KOPT-K1 (cell line): ENCODE measurements around the gene MARCHF2.

Source experiments
- H3K27ac ChIP-seq: fragments of 200-600 bp; sonication (generic); 2 replicates; pipeline ENCODE4 v1.5.1; 2016; ENCODE audit warnings: antibody characterized with exemption, mild to moderate bottlenecking, low read depth, low read length; ENCODE audit not compliant: poor library complexity, severe bottlenecking
- H3K36me3 ChIP-seq: fragments of 200-600 bp; sonication (generic); 2 replicates; pipeline ENCODE4 v1.5.1; 2017; ENCODE audit warnings: antibody characterized with exemption, mild to moderate bottlenecking, low read length, moderate library complexity; ENCODE audit not compliant: insufficient read depth
- H3K9me3 ChIP-seq: fragments of 200-600 bp; sonication (generic); 2 replicates; pipeline ENCODE4 v1.5.1; 2017; ENCODE audit warnings: antibody characterized with exemption, low read length, mild to moderate bottlenecking; ENCODE audit not compliant: insufficient read depth, poor library complexity, severe bottlenecking

The MARCHF2 gene

DNA sequence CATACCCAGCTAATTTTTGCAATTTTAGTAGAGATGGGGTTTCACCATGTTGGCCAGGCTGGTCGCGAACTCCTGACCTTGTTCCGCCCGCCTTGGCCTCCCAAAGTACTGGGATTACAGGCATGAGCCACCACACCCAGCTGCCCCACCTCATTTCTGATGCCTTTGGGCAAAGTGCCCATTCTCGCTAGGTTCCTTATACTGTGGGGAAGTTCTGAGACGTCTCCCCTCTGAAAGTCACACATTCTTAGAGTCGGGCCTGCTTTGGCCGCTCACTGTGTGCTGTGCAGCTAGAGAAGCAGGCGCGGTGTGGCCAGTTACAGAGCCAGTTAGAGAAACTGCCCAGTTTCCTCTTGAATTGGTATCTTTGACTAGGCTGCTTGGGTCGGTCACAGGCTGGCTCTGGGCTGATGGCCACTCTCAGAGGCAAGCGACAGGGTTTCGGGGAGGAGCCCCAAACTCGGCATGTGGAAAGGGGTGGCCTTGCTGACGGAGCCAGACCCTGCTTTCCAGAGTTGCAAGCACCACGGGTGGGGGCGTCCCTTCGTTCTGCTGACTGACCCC is 71.3 kb downstream of the MARCHF2 start:
- peaks cover 97% of the 10 kb centered on the region for H3K36me3 ChIP-seq
- H3K27ac ChIP-seq = no peak overlapping the region
- no peaks in the 10 kb centered on the region for H3K9me3 ChIP-seq

DNA sequence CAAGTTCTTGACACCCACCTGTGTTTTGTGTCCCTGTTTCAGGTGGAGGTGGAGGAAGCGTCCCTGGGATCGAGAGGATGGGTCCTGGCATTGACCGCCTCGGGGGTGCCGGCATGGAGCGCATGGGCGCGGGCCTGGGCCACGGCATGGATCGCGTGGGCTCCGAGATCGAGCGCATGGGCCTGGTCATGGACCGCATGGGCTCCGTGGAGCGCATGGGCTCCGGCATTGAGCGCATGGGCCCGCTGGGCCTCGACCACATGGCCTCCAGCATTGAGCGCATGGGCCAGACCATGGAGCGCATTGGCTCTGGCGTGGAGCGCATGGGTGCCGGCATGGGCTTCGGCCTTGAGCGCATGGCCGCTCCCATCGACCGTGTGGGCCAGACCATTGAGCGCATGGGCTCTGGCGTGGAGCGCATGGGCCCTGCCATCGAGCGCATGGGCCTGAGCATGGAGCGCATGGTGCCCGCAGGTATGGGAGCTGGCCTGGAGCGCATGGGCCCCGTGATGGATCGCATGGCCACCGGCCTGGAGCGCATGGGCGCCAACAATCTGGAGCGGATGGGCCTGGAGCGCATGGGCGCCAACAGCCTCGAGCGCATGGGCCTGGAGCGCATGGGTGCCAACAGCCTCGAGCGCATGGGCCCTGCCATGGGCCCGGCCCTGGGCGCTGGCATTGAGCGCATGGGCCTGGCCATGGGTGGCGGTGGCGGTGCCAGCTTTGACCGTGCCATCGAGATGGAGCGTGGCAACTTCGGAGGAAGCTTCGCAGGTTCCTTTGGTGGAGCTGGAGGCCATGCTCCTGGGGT is 72.7 kb downstream of the MARCHF2 start:
- H3K9me3 ChIP-seq = no peaks in the 10 kb centered on the region
- peaks cover 98% of the 10 kb centered on the region for H3K36me3 ChIP-seq
- H3K27ac ChIP-seq = peak overlapping the region; percentile 72

DNA sequence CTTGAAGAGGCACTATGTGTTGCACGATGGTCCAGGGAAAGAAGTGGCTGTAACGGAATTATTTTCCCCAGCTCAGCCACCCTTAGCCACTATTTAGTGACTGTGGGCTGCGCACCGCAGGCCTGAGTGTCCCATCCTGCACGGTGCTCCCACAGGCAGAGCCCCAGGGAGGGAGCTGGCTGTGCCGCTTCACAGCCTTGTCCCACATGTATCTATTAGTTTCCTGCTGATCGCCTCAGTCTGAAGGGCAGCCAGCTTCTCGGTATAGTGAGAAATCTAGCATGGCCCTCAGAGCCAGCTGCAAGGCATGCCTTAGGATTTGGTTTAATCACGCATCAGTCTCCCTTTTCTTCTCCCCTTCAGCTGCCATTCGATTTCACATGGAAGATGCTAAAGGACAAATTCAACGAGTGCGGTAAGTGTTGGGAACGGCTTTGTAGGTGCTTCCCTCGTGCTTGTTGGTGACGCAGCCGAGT is 73.6 kb downstream of the MARCHF2 start:
- H3K36me3 ChIP-seq = peaks cover 91% of the 10 kb centered on the region
- H3K27ac ChIP-seq = peak overlapping the region; percentile 72
- no peaks in the 10 kb centered on the region for H3K9me3 ChIP-seq

DNA sequence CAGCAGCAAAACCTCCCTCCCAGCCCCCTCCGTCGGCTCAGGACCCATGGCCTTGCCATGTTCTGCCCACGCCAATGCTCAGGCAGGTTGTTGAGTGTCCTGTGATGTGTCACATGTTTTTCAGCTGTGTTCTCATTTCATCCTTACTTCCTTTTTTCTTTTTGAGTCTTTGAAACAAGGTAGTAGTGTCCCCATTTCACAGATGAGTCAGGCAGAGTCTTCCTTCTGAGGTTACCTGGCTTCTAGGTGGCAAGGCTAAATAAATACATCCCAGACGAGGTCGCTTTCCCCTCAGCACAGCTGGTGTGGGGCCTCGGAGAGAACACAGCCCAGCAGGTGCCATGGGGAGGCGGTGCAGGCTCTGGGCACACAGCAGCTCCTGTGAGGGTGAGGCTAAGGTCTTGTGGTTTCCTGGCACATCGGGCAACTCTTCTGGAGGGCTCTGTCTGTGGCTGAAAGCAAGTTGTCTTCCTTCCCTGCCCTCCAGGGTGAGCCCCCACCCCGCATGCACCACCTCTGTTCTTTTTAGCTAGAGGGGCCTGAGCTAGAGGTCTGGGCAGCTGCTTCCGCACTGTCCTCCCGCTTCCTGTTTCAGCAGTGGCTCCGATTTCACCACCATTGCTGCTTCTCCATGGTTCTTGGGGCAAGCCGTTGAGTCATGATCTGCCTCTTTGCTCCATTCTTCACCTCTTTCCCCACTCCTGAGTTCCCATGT is 74.2 kb downstream of the MARCHF2 start:
- Histone ChIP-seq H3K36me3 (peaks cover 85% of the 10 kb centered on the region), H3K27ac (peak overlapping the region; percentile 72), H3K9me3 (no peaks in the 10 kb centered on the region)

DNA sequence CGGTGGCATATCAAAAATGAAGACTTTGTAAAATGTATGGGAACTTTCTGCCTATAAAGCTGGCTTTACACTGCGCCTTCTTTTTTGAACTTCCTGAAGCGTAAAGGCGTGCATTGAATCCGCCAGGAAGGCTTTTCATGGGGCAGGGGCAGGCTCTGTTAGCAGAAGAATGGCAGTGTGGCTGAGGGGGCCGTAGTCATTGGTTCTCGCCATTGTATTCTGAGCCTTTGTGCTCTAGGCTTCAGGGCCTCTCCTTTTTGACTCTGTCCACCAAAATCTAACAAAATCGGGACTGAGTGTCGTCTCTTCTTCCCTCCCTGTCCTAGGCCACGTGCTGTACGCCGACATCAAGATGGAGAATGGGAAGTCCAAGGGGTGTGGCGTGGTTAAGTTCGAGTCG is 75.3 kb downstream of the MARCHF2 start:
- Histone ChIP-seq H3K36me3 (peaks cover 74% of the 10 kb centered on the region), H3K27ac (peak overlapping the region; percentile 72)

More for the DNA sequence above, 75.3 kb downstream of the MARCHF2 start:
- H3K9me3 ChIP-seq = no peaks in the 10 kb centered on the region
